Measurements from ENCODE around the gene GIT2.
A peak's percentile ranks its signal among the peaks of the same experiment; 100 is the strongest.
"Not testable (repeated sequence)": the region's sequence is repeated elsewhere in the genome, so short reads cannot be mapped to it uniquely, and the experiment has no call there.

The GIT2 gene

GRCh38 chr12:109946505-109946904, 49.7 kb downstream of the GIT2 start:
- peak; percentile 68 for DNase-seq (ENCODE audit: low spot score)

- peak; percentile 89 for DNase-seq (ENCODE audit: low spot score)
These were observed 51.4 kb downstream of the GIT2 start for GRCh38 chr12:109944561-109945359.

DNA sequence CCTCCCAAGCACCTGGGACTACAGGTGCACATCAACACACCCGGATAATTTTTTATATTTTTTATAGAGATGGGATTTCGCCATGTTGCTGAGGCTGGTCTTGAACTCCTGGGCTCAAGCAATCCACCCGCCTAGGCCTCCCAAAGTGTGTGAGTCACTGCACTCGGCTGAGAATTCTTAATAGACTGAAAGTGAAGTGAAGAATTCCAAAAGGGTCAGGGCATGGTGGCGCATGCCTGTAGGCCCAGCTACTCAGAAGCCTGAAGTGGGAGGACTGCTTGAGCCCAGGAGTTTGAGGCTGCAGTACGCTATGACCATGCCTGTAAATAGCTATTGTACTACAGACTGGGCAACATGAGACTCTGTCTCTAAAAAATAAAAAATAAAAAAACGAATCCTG, 52.4 kb downstream of the GIT2 start:
- no peak for DNase-seq (ENCODE audit: low spot score)

DNA sequence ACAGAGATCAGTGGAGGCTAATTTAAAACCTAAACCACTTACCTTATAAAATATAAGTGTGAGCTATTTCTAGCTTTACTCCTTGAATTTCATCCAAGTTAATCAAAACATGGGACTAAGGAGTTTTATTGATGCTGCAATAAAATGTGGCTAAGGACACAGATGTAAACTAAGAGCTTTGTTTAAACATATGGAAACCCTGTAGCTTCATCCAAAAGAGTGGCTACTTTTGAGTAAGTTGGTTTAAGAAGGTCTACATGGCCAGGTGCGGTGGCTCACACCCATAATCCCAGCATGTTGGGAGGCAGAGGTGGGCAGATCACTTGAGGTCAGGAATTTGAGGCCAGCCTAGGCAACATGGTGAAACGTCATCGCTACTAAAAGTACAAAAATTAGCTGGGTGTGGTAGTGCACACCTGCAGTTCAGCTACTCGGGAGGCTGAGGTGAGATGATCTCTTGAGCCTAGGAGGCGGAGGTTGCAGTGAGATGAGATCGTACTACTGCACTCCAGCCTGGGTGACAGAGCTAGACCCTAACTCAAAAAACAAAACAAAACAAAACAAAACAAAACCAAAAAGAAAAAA, 55.7 kb downstream of the GIT2 start:
- no peak for DNase-seq (ENCODE audit: low spot score)

DNA sequence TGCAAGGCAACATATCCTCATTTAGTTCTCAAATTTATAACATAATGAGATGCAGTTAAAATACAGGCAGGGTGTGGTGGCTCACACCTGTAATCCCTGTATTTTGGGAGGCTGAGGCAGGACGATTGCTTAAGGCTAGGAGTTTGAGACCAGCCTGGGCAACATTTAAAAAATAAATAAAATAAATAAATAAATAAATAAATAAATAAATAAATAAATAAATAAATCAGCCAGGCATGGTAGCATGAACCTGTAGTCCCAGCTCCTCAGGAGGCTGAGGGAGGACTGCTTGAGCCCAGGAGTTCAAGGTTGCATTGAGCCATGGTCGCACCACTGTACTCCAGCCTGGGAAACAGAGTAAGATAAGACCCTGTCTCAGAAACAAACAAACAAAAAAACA, 56.7 kb downstream of the GIT2 start:
- DNase-seq (ENCODE audit: low spot score) = no peak

GRCh38 chr12:109938947-109939346, 57.2 kb downstream of the GIT2 start:
- peak; percentile 9 for DNase-seq (ENCODE audit: low spot score)

GRCh38 chr12:109937371-109937770, 58.8 kb downstream of the GIT2 start:
- DNase-seq (ENCODE audit: low spot score) = no peak

DNA sequence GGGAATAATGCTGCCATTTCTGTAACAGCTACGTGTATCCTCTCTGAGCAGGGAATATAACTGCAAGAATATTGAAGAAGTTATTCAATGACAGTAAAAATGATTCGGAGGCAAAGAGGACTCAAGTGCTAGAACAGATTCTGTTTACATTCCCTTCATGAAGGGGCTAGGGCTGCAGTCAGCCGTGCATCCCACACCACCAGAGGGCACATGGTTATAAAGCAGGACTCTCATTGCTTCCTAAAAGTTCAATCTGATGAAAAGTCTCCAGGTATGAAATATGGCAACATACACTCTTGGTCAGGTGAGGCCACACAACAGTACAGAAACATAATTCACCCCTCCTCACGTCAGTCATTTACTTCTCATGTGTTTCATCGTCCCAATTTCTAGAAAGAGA, 62.1 kb downstream of the GIT2 start:
- DNase-seq (ENCODE audit: low spot score) = no peak

- DNase-seq (ENCODE audit: low spot score) = no peak
These were observed 63.2 kb downstream of the GIT2 start for GRCh38 chr12:109932878-109933503.

- DNase-seq (ENCODE audit: low spot score) = no peak
These were observed 65.0 kb downstream of the GIT2 start for GRCh38 chr12:109931143-109931542.

GRCh38 chr12:109930028-109930800, 66.0 kb downstream of the GIT2 start:
- no peak for DNase-seq (ENCODE audit: low spot score)

- DNase-seq (ENCODE audit: low spot score) = not testable (repeated sequence)
These were observed 66.8 kb downstream of the GIT2 start for GRCh38 chr12:109929326-109929725.

DNA sequence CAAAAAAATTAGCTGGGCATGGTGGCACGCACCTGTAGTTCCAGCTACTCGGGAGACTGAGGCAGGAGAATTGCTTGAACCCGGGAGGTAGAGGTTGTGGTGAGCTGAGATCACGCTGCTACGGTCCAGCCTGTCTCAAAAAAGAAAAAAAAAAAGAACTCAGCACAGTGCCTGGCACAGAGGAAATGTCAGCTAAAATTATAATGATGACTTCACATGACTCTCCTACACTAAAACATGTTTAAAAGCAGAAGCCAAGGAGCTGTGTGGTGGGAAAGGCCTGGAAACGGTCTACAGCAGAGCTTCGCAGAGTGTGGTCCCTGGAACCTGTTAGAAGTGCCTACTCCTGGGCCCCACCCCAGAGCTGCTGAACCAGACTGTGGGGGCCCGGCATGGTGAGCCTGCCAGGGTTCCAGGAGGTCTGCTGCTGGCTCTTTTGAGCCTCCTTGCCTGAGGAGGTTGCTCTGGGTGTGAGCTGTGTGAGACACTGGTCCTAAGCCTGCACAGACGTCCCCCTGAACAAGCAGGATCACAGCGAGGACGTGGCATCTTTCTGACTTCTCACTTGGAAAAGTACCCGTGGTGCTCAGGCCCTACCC, 68.0 kb downstream of the GIT2 start:
- no peak for DNase-seq (ENCODE audit: low spot score)

GRCh38 chr12:109927622-109928021, 68.5 kb downstream of the GIT2 start:
- DNase-seq (ENCODE audit: low spot score) = no peak

DNA sequence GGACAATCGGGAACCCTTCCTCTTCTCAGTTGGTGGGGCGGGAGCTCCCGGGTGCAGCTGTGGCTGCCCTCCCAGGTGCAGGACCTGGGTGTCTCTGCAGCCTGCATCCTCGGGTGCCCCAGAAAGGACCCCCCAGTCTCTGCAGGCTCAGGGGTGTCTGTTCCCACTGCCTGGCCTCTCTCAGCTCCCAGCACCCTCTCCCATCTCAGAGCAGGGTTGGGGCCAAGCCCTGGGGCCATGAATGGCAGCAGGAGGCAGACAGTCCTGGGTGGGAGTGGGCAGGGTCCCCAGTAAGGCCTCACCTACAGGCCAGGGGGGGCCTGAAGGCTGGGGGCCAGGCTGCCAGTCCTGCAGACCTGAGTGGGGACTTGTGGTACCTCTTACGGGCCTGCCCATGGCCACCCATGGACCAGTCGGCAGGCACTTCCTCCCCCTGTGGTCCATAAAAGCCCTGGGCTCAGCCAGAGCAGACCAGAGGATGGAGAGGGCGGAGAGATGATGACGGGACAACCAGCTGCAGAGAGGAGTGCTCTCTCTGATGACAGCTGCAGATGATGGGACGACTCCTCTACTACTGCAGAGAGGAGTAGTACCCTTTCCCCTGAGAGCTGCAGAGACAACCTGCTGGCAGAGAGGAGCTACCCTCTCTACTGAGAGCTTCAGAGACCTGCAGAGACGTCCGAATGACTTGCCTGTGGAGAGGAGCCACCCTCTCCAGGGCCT, 69.5 kb downstream of the GIT2 start:
- no peak for DNase-seq (ENCODE audit: low spot score)

- no peak for DNase-seq (ENCODE audit: low spot score)
These were observed 70.2 kb downstream of the GIT2 start for GRCh38 chr12:109926016-109926415.

DNA sequence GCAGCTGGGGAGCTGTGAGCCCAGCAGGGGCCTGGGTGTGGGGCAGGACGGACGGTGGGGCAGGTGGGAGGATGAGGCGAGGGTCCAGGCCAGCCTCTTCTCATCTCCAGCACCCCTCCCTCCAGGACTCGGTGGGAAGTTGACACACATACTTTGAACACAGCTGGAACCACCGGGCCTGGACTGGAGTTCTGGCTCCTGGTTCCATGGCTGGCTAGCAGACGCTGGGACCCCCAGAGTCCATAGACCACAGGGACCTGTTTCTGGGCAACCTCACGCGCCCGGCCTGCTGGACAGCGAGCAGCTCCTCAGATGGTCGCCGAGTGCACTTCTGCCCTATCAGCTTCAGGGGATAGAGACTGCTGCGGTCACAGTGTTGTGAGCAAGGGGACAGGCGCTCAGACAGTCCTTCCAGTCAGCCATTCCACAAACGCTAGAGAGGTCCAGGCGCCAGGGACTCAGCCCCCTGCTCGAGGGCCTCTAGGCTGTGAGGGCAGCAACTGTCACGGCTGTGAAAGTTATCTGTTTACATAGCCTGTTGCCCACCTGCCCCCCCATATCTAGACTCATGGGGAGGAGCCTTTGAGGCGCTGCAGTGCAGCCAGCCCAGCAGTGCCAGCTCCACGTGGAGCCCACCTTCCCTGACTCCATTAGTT, 70.9 kb downstream of the GIT2 start:
- DNase-seq (ENCODE audit: low spot score) = no peak

DNA sequence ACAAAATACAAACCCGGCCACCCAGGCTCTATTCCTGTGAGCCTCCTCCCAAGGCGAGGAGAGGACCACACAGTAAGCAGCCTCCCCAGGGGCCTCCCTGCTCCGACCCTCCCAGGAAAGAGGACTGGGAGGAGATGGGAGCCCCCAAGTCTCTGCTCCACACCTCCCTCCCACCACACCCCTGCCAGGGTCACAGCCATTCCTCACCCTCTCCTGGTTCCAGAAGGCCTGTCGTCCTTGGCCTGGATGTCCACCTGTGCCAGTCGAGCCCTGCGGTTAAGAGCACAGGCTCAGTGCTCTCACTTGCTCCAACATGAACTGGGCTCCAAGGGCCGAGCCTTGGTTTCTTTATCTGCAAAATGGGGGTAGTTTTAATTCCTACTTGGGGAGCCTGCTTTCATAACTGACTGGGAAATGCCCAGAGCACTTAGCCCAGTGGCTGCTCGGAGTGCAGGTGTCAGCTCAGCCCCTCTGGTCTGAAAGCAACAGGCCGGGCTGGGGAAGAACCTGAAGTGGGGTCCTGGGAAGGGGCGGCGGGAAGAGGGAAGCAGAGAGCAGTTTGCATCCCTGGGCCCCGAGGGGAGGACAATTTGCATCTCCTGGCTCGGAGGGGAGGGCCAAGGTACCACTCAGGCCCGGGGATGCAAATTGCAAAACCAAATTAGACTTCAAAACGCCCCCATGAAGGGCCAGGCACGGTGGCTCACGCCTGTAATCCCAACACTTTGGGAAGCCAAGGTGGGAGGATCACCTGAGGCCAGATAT, 72.5 kb downstream of the GIT2 start:
- no peak for DNase-seq (ENCODE audit: low spot score)

DNA sequence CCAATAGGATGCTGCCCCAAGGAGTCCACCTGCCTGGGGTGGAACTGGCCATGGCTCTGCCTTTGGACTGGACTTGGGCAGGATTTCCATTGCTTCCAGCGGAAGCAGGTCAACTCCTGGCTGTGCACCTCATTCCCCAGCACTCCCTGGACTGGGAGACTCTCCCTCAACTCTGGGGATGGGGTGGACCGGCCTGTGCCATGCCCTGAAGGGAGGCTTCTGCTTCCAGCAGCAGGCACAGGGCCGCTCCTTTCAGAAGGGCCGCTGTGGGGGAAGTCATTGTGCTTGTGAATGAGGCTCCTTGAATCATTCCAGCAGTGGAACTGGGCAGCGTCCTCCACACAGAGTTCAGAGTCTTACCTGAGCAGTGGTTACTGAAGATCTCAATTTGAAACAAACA, 73.1 kb downstream of the GIT2 start:
- no peak for DNase-seq (ENCODE audit: low spot score)

- DNase-seq (ENCODE audit: low spot score) = no peak
These were observed 74.2 kb downstream of the GIT2 start for GRCh38 chr12:109921982-109922381.

Measured in ecto neural progenitor cell (in vitro differentiated cells).